ENCODE data around the gene C1orf185.

DNA sequence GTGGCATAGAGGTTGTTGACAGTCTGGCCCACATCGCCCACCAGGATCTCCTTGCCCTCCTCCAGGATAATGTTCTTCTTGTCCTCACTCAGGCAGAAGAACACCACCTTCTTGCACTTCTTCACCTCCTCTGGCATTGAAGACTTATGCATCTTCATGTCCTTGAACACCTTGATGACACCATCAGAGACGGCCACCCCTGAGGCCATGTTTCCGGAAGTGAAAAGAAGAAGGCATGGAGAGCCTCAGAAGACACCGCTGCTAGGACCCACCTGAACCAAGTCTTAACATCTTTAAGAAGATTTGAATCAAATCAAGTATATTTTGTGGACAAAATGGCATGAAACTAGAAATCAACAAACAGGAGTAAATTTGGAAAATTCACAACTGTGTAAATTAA lies 56.2 kb downstream of the C1orf185 start:
- TF ChIP-seq GATA3 (IDR thresholded peaks at IDR 0.05; ENCODE audit: low read depth, low read length) (no peak), GATA2 (IDR thresholded peaks at IDR 0.05; ENCODE audit: low read depth, low read length) (no peak)
